ENCODE data around the gene DACH2.

GRCh38 chrX:86137071-86137470, 11.2 kb upstream of the DACH2 start:
- TF ChIP-seq, protein P1, sequence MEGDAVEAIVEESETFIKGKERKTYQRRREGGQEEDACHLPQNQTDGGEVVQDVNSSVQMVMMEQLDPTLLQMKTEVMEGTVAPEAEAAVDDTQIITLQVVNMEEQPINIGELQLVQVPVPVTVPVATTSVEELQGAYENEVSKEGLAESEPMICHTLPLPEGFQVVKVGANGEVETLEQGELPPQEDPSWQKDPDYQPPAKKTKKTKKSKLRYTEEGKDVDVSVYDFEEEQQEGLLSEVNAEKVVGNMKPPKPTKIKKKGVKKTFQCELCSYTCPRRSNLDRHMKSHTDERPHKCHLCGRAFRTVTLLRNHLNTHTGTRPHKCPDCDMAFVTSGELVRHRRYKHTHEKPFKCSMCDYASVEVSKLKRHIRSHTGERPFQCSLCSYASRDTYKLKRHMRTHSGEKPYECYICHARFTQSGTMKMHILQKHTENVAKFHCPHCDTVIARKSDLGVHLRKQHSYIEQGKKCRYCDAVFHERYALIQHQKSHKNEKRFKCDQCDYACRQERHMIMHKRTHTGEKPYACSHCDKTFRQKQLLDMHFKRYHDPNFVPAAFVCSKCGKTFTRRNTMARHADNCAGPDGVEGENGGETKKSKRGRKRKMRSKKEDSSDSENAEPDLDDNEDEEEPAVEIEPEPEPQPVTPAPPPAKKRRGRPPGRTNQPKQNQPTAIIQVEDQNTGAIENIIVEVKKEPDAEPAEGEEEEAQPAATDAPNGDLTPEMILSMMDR (IDR thresholded peaks at IDR 0.05 in 8 of 11, conservative IDR thresholded peaks at IDR 0.05 in 3 of 11) = no peak
- no peak for TF ChIP-seq POLR2A (IDR thresholded peaks at IDR 0.05)

All from spleen (tissue), 7 donors.